Umbilical cord (tissue), 2 donors: Measurements from ENCODE around the gene DCANP1. TPM values are rescaled to one million over a fixed set of nuclear protein-coding genes. Genes with fewer than 3 reads are reported as not detected.
A peak's percentile ranks its signal among the peaks of the same experiment; 100 is the strongest.

Experiments
- DNase-seq: peaks from one replicate; pipeline ENCODE4 v3.0.0-alpha.2; 2015; ENCODE audit warnings: low spot score
- total RNA-seq: library from RNA; depleted of rRNA; stranded (reverse); fragments of >200 nt; gene quantifications from one replicate; pipeline ENCODE4 v1.2.3, GENCODE V29; 2014; ENCODE audit warnings: low replicate concordance; ENCODE audit not compliant: insufficient read depth

The DCANP1 gene
- total RNA-seq, 1 donor from 2014 or later: 2.9 TPM

- no peak for DNase-seq
Observed at GRCh38 chr5:135442431-135443160, 4.6 kb downstream of the DCANP1 start.

DNA sequence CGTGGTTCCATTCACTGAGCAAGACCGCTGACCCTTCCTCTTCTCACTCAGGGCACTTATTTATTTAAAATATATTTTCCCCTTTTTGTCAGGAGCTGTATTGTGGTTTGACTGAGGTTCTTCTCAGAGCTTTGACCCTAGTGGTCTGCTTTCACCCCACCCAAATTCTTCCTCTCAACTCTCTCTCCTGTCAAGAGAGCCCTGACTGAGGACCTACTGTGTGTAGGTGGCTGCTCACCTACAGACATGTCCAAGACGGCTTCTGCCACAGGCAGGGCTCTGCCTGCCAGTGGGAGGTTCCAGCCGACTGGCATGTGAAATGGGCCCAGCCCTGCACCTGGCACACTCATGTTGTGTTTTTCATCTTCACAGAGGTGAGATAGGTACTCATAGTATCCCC is 5.2 kb downstream of the DCANP1 start:
- DNase-seq: no peak

GRCh38 chr5:135441350-135441831 is 5.8 kb downstream of the DCANP1 start:
- DNase-seq: peak; percentile 92

GRCh38 chr5:135440916-135441315 is 6.2 kb downstream of the DCANP1 start:
- no peak for DNase-seq

DNA sequence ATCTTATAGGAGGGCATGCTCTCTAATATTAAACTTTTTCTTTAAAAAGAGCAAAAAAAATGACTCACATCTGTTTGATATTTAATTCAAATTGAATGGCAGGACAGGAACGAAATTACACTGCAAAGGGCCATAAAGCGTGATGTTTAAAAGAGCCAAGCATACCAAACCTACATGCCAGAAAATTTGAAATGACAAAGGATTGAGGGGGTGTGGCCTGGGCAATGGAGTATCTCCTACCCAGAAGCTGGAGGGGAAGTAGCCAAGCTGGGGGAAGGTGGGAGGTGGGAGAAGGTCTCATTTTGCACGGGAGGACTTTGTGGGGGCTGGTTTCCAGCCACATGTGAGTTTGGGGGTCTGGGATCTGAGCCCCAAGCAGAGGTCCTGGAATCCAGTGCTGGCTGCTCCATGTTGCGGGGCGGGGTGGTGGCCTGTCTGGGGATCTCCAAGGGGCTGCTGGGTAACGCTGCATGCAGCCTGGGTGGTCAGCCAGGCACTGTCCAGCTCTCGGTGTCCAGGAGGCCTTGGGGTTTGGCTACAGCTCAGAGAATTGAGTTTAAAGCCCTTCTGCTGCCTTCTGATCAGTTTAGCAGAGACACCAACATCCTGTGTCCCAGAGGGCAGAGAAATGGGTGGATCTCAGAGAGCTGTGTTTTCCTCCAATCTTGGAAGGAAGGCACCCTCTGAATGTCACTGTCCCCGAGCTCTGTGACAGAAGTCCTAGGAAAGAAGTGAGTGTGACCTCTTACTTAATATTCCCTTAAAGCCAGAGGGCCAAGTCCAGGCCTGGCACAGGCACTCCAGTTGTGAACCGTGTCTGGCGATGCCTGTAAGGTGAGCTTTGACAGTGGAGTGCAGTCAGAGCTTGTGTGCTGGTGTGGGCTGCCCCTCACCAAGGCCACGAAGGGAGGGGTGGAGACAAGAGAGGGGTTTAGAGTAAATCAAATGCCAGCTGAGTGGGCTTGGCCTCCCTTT is 7.6 kb downstream of the DCANP1 start:
- DNase-seq: no peak

GRCh38 chr5:135438636-135439221 is 8.4 kb downstream of the DCANP1 start:
- no peak for DNase-seq

DNA sequence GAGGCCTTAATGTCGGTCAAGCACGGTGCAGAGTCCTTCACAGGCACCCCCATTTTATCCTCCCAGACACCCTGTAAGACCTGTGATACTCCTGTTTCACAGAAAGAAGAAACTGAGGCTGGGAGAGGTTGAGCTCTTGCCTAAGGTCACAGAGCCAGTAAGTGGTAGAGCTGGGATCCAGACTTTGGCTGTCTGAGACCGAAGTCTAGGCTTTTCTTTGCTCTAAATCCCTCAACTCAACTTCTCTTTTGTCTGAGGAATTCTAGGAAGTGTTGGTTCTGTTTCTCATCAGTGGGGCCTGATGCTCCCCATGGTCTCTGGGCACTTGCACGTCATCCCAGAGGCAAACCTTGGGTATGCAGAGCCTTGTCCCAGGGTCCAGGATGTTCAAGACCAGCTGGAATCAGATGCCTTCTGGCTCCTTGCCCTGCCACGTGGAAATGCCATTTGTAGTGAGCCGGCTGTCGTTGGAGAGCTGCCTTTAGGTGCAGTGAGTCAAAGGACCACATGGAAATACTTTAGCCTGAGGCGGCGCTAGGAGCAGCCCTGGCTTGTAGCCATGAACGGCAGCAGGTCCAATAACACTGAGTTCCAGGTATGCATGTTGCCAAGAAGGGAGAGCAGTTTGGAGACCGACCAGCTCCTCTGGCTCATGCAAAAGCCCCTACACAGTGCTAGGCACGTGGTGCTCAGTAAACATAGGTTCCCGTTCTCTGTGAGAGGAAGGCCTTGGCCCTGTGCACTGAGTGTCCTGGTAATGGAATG is 9.2 kb downstream of the DCANP1 start:
- peak; percentile 95 for DNase-seq

DNA sequence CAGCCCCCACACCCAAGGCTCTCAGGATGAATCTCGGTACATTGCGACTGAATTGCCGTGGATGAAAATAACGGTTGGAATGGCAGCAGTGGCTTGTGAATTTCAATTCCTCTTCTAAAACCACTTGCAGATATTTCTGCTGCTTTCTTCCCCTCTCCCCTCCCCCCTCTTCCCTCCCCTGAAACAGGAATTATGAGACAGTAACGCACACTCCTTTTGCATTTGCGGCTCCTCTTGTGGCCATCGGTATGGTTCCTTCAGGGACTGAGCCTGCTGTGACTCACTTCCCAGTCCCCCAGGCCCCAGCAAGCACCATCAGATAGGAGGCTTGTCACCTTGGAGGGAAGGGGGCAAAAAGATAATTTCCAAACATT is 9.7 kb downstream of the DCANP1 start:
- peak; percentile 66 for DNase-seq

DNA sequence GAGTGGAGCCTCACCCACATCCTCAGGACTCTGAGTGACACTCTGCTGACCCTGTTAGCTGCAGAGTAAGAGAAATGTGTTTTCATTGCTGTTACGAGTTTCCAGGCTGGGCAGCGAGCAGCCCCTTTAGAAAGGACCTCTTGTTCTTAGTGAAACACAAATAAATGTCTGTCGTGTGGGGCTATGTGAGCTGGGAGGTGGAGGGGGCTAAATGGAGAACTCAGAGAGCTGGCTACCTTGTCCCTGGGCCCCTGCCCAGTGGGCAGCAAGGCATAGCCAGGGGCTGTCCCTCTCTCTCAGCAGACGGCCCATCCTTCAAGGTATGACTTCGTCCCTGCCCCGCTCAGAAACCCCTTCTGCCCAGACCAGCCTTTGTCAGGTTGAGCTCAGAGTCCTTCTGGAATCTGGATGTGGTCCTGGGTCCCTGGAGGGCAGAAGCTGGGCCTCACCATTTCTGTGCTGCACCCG is 10.2 kb downstream of the DCANP1 start:
- DNase-seq: no peak

GRCh38 chr5:135435467-135436330 is 11.4 kb downstream of the DCANP1 start:
- DNase-seq: no peak

DNA sequence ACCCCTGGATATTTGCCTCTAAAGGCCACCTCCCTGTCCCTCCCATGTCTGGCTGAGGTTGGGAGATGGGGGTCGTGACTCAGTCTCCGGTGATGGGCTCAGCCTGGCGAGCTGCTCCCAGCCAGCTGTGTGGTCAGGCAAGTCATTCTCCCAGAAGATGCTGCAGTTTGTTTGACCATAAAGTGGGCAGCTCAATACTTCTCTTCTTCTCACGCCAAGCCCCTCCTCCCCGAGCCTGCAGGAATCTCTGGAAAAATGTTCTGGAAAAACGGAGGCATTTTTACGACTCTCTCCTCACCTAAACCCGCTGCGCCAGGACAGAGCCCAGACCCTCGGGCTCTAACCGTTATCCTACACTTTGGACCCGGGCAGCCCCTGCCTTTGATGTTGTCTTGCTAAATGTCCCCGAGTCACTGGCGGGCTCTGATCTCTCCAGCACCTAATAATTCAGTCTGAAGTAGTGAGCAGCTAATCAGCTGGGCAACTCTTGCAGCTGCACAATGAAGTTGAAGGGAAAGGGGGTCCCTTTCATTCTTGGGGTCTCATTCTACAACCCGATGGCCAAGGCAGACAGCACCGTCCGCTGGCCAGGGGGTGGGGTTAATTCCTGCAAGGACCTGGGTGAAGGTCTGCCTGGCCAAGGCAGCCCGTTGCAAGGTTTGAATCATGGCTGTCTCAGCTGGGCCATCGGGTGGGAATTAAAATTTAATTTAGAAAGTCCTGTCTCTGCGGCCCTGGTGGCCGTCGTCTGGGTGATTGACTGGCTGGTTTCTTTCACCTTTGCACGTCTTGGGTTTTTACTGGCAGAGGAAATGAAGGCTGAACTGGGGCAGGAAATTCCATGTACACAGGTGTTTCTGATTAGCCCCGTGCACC is 12.3 kb downstream of the DCANP1 start:
- peak; percentile 90 for DNase-seq

GRCh38 chr5:135433681-135434426 is 13.3 kb downstream of the DCANP1 start:
- peak; percentile 82 for DNase-seq

- no peak for DNase-seq
Observed at GRCh38 chr5:135432113-135432512, 15.0 kb downstream of the DCANP1 start.

- no peak for DNase-seq
Observed at GRCh38 chr5:135430135-135430437, 17.1 kb downstream of the DCANP1 start.

- DNase-seq: peak; percentile 99
Observed at GRCh38 chr5:135429301-135430134, 17.6 kb downstream of the DCANP1 start.

DNA sequence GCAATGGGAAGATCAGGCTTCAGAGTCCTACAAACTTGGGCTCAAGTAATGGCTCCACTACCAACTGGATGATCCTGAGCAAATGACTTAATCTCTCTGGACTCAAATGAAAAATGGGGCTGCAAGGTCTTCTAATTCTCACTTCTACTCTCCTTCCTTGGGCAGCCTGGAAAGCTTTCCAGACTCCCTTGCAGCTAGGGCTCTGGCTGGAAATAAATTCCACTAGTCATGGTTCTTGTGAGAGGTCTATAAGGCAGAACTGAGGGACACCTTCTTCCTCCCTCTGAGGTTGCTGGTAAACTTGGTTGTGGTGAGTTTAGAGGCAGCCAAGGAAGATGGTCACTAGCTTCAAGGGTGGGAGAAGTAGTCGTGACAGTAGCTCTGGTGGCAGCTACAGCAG is 18.6 kb downstream of the DCANP1 start:
- no peak for DNase-seq

GRCh38 chr5:135426102-135427082 is 20.8 kb downstream of the DCANP1 start:
- no peak for DNase-seq
